WTC11 (cell line): ENCODE data around the gene KRTAP10-10. TPM values are rescaled to one million over a fixed set of nuclear protein-coding genes. Genes with fewer than 3 reads are reported as not detected.
"Not testable (repeated sequence)": the region's sequence is repeated elsewhere in the genome, so short reads cannot be mapped to it uniquely, and the experiment has no call there.

Experiments
- ATAC-seq: fragments of 200-7000 bp; cut with Tn5 transposase; 2 replicates; pipeline ENCODE4 v1.10.0; 2021; ENCODE audit warnings: mild to moderate bottlenecking, moderate library complexity
- CTCF ChIA-PET: fragments of 300-600 bp; sonication (Branson Sonifier 250); formaldehyde crosslinking; loops from one replicate; lab custom pipeline; 2021; ENCODE audit warnings: antibody characterized with exemption; lab: Charles Lee
- POLR2A ChIA-PET: fragments of 350-600 bp; sonication (Branson Sonifier 250); formaldehyde crosslinking; loops from one replicate; lab custom pipeline; 2021; ENCODE audit warnings: antibody characterized with exemption; lab: Charles Lee
- DNase-seq: peaks from one replicate; pipeline ENCODE4 v3.0.0; 2021; ENCODE audit warnings: low spot score
- H3K27ac Mint-ChIP-seq: 2 replicates; pipeline ENCODE4 v1.8.0; 2021; ENCODE audit warnings: mixed read lengths
- H3K27me3 Mint-ChIP-seq: 2 replicates; pipeline ENCODE4 v1.8.0; 2021; ENCODE audit warnings: low read depth, mild to moderate bottlenecking, moderate library complexity, mixed read lengths
- H3K36me3 Mint-ChIP-seq: 2 replicates; pipeline ENCODE4 v1.8.0; 2021; ENCODE audit warnings: mixed read lengths
- H3K4me1 Mint-ChIP-seq: 2 replicates; pipeline ENCODE4 v1.8.0; 2022; ENCODE audit warnings: mixed read lengths
- H3K4me3 Mint-ChIP-seq: 2 replicates; pipeline ENCODE4 v1.8.0; 2021; ENCODE audit warnings: mild to moderate bottlenecking, moderate library complexity, mixed read lengths
- H3K9me3 Mint-ChIP-seq: 2 replicates; pipeline ENCODE4 v1.8.0; 2021; ENCODE audit warnings: mixed read lengths
- EMX1 ChIP-seq: fragments of 250-450 bp; sonication (Bioruptor Pico); IDR thresholded peaks from 2 replicates; pipeline ENCODE4 v1.8.0; 2021; ENCODE audit warnings: mild to moderate bottlenecking
- ESRRA ChIP-seq: sonication (generic); formaldehyde crosslinking; IDR thresholded peaks from 2 replicates; pipeline ENCODE4 v1.8.1; 2022; ENCODE audit warnings: mild to moderate bottlenecking, missing genetic modification reagents, borderline replicate concordance
- FOXJ3 ChIP-seq: sonication (generic); formaldehyde crosslinking; IDR thresholded peaks from 2 replicates; pipeline ENCODE4 v1.9.0; 2021; ENCODE audit warnings: missing genetic modification reagents, mild to moderate bottlenecking, borderline replicate concordance
- KAT7 ChIP-seq: sonication (generic); formaldehyde crosslinking; IDR thresholded peaks from 2 replicates; pipeline ENCODE4 v1.8.1; 2023; ENCODE audit warnings: missing genetic modification reagents, mild to moderate bottlenecking, borderline replicate concordance
- NFATC4 ChIP-seq: fragments of 250-450 bp; sonication (Bioruptor Pico); IDR thresholded peaks from 2 replicates; pipeline ENCODE4 v1.9.0; 2021; ENCODE audit warnings: mild to moderate bottlenecking
- SMAD4 ChIP-seq: sonication (generic); formaldehyde crosslinking; IDR thresholded peaks from 2 replicates; pipeline ENCODE4 v1.8.0; 2022; ENCODE audit warnings: mild to moderate bottlenecking, missing genetic modification reagents
- SP1 ChIP-seq: sonication (generic); formaldehyde crosslinking; conservative IDR thresholded peaks from 2 replicates; pipeline ENCODE4 v1.8.1; 2022; ENCODE audit warnings: missing genetic modification reagents
- USF1 ChIP-seq: sonication (generic); formaldehyde crosslinking; IDR thresholded peaks from 2 replicates; pipeline ENCODE4 v1.8.0; 2022; ENCODE audit warnings: mild to moderate bottlenecking, missing genetic modification reagents
- USF2 ChIP-seq: sonication (generic); formaldehyde crosslinking; IDR thresholded peaks from 2 replicates; pipeline ENCODE4 v1.8.1; 2023; ENCODE audit warnings: mild to moderate bottlenecking, missing genetic modification reagents, moderate library complexity
- ZBTB21 ChIP-seq: sonication (generic); formaldehyde crosslinking; IDR thresholded peaks from 2 replicates; pipeline ENCODE4 v1.8.1; 2023; ENCODE audit warnings: mild to moderate bottlenecking, missing genetic modification reagents, borderline replicate concordance
- total RNA-seq: library from RNA; stranded (reverse); gene quantifications from 3 replicates; pipeline ENCODE4 v1.2.3, GENCODE V29; 2021
- TF ChIP-seq, protein P1 (sequence below): fragments of 200-600 bp; IDR thresholded peaks from 2 replicates; pipeline ENCODE4 v1.8.0; 2022; ENCODE audit warnings: antibody characterized with exemption
- TF ChIP-seq, protein P2 (sequence below): sonication (generic); formaldehyde crosslinking; IDR thresholded peaks from 2 replicates; pipeline ENCODE4 v1.8.0; 2022; ENCODE audit warnings: mild to moderate bottlenecking, missing genetic modification reagents

Gene KRTAP10-10
- total RNA-seq, 1 experiment from 2014 or later, result not detected

GRCh38 chr21:44606495-44606894 lies 30.7 kb upstream of the KRTAP10-10 start:
- Mint-ChIP-seq H3K4me1 (peaks cover 2% of the 10 kb centered on the region; the same call in 1 of the 2 replicates), H3K4me3 (no peak overlapping the region), H3K36me3 (peaks cover 27% of the 10 kb centered on the region), H3K27me3 (peaks cover 3% of the 10 kb centered on the region), H3K9me3 (peaks cover 53% of the 10 kb centered on the region), H3K27ac (no peak overlapping the region)
- no peak for TF ChIP-seq EMX1 (CRISPR knock-in tag)
- no peak for TF ChIP-seq ZBTB21 (CRISPR knock-in tag)
- no peak for TF ChIP-seq SP1
- ATAC-seq, result no peak
- POLR2A ChIA-PET, result no interaction called here
- no peak for DNase-seq
- CTCF ChIA-PET, result no interaction called here

DNA sequence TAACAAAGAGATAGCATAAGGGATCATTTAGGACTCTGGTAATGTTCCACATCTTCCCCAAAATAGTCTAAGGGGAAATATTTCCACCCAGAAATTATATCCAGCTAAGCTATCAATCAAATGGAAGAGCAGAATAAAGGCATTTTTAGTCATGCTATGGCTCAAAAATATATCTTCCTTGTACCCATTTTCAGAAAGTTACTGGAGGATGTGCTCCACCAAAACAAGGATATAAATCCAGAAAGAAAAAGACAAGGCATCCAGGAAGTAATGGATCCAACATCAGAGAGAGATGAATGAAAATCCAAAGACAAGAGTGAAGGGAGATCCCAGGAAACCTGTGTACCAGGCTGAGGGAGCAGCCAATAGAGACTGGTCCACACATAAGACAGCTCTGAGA lies 28.0 kb upstream of the KRTAP10-10 start:
- Mint-ChIP-seq H3K36me3 (peaks cover 33% of the 10 kb centered on the region), H3K27ac (no peak overlapping the region), H3K27me3 (peaks cover 4% of the 10 kb centered on the region), H3K4me3 (no peak overlapping the region), H3K4me1 (no peaks in the 10 kb centered on the region), H3K9me3 (peaks cover 51% of the 10 kb centered on the region)
- no peak for DNase-seq
- CTCF ChIA-PET, result no interaction called here
- ATAC-seq, result no peak
- no peak for TF ChIP-seq ZBTB21 (CRISPR knock-in tag)
- TF ChIP-seq, protein P1, sequence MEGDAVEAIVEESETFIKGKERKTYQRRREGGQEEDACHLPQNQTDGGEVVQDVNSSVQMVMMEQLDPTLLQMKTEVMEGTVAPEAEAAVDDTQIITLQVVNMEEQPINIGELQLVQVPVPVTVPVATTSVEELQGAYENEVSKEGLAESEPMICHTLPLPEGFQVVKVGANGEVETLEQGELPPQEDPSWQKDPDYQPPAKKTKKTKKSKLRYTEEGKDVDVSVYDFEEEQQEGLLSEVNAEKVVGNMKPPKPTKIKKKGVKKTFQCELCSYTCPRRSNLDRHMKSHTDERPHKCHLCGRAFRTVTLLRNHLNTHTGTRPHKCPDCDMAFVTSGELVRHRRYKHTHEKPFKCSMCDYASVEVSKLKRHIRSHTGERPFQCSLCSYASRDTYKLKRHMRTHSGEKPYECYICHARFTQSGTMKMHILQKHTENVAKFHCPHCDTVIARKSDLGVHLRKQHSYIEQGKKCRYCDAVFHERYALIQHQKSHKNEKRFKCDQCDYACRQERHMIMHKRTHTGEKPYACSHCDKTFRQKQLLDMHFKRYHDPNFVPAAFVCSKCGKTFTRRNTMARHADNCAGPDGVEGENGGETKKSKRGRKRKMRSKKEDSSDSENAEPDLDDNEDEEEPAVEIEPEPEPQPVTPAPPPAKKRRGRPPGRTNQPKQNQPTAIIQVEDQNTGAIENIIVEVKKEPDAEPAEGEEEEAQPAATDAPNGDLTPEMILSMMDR, result no peak
- no peak for TF ChIP-seq USF2 (CRISPR knock-in tag)
- no peak for TF ChIP-seq USF1 (CRISPR knock-in tag)
- TF ChIP-seq KAT7 (CRISPR knock-in tag), result no peak
- no peak for TF ChIP-seq SMAD4 (CRISPR knock-in tag)
- TF ChIP-seq ESRRA (CRISPR knock-in tag), result no peak
- POLR2A ChIA-PET, result no interaction called here

- ATAC-seq, DNase-seq, H3K27me3 Mint-ChIP-seq, H3K4me1 Mint-ChIP-seq, CTCF ChIA-PET, H3K27ac Mint-ChIP-seq, H3K4me3 Mint-ChIP-seq: not testable (repeated sequence)
- Mint-ChIP-seq H3K9me3 (peaks cover 41% of the 10 kb centered on the region), H3K36me3 (peaks cover 33% of the 10 kb centered on the region)
- POLR2A ChIA-PET, result interaction anchor here (0.6 kb wide), 1 partner anchor 781 kb away, joined by 3 read pairs; no protein-coding TSS in a partner anchor
Measured at GRCh38 chr21:44610157-44610843, 26.9 kb upstream of the KRTAP10-10 start.

- peaks cover 4% of the 10 kb centered on the region for H3K27me3 Mint-ChIP-seq
- no peak overlapping the region for H3K27ac Mint-ChIP-seq
- TF ChIP-seq FOXJ3 (no peak), NFATC4 (CRISPR knock-in tag) (no peak)
- TF ChIP-seq, protein P2, sequence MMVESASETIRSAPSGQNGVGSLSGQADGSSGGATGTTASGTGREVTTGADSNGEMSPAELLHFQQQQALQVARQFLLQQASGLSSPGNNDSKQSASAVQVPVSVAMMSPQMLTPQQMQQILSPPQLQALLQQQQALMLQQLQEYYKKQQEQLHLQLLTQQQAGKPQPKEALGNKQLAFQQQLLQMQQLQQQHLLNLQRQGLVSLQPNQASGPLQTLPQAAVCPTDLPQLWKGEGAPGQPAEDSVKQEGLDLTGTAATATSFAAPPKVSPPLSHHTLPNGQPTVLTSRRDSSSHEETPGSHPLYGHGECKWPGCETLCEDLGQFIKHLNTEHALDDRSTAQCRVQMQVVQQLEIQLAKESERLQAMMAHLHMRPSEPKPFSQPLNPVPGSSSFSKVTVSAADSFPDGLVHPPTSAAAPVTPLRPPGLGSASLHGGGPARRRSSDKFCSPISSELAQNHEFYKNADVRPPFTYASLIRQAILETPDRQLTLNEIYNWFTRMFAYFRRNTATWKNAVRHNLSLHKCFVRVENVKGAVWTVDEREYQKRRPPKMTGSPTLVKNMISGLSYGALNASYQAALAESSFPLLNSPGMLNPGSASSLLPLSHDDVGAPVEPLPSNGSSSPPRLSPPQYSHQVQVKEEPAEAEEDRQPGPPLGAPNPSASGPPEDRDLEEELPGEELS, result no peak
- peaks cover 33% of the 10 kb centered on the region for H3K36me3 Mint-ChIP-seq
- ATAC-seq, result no peak
- POLR2A ChIA-PET, result no interaction called here
- CTCF ChIA-PET, result no interaction called here
- no peak overlapping the region for H3K4me3 Mint-ChIP-seq
- peaks cover 16% of the 10 kb centered on the region for H3K4me1 Mint-ChIP-seq
- DNase-seq, result no peak
- H3K9me3 Mint-ChIP-seq, result peaks cover 33% of the 10 kb centered on the region
Measured at GRCh38 chr21:44611551-44611950, 25.6 kb upstream of the KRTAP10-10 start.
